CMK (cell line): ENCODE data around the gene ALOX15B.
A peak's percentile ranks its signal among the peaks of the same experiment; 100 is the strongest.

ENCODE experiments used
- DNase-seq: peaks from one replicate; pipeline ENCODE4 v3.0.0-alpha.2; 2010; ENCODE audit warnings: low read depth

The ALOX15B gene, protein sequence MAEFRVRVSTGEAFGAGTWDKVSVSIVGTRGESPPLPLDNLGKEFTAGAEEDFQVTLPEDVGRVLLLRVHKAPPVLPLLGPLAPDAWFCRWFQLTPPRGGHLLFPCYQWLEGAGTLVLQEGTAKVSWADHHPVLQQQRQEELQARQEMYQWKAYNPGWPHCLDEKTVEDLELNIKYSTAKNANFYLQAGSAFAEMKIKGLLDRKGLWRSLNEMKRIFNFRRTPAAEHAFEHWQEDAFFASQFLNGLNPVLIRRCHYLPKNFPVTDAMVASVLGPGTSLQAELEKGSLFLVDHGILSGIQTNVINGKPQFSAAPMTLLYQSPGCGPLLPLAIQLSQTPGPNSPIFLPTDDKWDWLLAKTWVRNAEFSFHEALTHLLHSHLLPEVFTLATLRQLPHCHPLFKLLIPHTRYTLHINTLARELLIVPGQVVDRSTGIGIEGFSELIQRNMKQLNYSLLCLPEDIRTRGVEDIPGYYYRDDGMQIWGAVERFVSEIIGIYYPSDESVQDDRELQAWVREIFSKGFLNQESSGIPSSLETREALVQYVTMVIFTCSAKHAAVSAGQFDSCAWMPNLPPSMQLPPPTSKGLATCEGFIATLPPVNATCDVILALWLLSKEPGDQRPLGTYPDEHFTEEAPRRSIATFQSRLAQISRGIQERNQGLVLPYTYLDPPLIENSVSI

DNA sequence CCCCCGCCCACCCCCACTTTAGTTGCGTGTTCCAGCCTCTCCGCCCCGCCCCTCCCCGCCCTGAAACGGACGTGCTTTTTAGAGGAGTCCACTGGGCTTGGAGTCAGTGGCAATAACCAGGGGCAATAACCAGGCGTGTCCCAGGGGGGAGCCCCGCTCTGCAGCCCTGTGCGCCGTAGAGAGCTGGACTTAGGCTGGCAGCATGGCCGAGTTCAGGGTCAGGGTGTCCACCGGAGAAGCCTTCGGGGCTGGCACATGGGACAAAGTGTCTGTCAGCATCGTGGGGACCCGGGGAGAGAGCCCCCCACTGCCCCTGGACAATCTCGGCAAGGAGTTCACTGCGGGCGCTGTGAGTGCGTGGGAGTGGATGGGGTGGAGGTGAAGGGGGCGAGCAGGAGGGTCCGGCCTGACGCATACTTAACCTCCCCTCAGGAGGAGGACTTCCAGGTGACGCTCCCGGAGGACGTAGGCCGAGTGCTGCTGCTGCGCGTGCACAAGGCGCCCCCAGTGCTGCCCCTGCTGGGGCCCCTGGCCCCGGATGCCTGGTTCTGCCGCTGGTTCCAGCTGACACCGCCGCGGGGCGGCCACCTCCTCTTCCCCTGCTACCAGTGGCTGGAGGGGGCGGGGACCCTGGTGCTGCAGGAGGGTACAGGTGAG is at the start of gene ALOX15B:
Gene ALOX15B, plus strand, starts transcription at position 106 of the 657 bp plus-strand sequence. Its CDS starts 97 bp downstream, at position 203.
- DNase-seq: no peak

DNA sequence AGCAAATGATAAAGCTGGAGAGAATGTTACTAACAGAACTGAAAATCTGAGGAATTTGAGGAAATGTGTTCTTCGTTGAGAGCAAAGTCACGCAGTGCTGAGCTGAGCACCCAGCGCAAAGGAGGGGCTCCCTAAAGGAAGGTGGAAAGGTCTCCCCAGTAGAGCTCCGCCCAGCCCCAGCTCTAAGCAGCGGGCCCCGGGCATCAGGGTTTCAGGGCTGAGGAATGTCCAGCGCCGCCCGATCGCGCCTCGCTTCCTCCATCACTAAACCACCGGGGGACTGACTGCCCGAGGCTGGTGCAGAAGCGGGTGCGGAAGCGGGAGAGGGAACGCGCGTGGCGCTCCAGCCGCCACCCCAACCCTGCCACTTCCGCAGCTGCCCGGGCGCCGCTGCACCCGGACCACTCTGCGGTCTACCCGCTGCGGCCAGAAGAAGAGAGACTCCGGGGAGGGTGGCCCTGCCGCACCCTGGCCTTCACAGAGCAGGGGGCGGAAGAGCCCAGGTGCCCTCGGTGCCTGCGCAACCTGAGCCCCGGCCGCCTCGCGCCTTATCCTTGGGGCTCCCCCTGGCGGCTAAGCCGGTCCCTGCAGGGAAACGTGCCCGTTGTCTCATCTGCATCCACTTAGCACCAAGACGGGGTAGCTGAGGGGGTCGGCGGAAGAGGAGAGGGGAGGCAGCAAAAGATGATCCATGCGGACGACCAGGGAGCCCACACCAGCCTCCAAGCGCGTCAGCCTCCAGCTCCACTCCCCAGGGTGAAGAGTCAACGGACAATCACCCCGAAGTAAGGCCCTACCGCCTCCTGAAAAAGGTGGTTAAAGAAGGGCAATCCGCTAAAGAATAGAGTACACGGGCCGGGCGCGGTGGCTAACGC is 48.8 kb upstream of the ALOX15B start:
- peak; percentile 58 for DNase-seq

DNA sequence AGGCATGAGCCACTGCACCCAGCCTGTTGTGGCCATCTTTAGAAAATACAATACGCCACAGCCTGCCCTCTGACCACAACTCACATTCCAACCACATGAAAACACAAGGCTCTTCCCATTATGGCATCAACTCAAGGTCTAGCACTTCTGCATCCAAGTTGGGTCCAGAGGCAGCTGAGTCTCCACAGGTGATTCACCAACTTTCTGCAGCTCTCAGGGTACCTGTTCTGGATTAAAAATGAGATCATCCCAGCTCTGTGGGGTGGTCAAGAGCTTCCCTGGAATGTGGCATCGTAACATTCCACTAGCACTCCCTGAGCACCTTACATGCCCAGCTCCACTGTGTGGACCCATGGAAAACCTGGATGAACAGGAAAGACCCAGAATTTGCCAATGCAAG is 46.3 kb upstream of the ALOX15B start:
- no peak for DNase-seq

DNA sequence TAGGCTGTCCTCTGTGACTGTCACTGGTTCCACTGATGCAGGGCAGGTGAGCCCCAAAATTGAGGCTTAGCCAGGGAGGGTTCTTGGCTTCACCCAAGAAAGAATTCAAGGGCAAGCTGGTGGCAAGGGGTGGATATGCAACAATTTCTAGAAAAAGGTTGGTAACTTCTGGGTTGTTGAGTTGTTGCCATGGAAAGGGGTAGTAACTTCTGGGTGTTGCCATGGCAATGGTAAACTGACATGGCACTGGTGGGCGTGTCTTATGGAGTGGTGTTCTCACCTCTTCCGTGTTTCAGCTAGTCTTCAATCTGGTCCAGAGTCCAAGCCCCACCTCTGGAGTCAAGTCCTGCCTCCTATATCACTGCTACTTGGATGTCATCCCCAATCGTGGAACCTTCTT is 45.9 kb upstream of the ALOX15B start:
- DNase-seq: no peak

DNA sequence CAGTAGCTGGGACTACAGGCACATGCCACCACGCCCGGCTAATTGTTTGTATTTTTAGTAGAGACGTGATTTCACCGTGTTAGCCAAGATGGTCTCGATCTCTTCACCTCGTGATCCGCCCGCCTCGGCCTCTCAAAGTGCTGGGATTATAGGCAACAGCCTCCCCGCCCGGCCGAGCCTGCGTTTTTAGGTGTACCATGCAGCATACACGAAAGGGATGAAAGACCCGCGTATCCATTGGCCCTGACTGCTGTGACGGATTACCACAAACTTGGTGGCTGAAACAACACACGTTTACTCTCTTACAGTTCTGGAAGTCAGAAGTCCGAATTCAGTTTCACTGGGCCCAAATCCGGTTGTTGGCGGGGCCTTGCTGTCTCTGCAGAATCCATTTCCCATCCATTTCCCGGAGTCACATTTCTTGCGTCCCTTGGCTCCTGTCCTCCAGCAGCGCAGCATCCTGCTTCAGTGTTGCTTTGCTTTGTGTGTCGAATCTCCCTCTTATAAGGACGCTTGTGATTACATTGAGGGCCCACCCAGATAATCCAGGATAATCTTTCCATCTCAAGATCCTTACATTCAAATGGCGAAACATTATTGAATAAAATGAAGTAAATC is 44.8 kb upstream of the ALOX15B start:
- DNase-seq: no peak

DNA sequence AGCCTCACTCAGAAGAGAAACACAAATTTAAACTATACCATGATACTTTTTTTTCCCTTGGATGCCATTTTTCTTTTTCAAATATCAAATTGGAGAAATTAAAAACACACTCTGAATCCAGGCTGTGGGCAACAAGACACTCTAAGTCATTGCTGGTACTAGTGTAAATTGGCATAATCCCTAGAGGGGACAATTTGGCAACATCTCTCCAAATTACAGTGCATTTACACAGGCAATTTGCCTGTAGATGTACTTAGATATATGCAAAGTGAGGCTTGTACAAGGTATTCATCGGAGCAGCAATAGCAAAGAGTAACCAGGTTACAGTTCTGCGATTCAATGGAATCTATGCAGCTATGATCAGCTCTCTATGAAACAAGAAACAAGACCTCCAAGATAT is 43.1 kb upstream of the ALOX15B start:
- DNase-seq: no peak

DNA sequence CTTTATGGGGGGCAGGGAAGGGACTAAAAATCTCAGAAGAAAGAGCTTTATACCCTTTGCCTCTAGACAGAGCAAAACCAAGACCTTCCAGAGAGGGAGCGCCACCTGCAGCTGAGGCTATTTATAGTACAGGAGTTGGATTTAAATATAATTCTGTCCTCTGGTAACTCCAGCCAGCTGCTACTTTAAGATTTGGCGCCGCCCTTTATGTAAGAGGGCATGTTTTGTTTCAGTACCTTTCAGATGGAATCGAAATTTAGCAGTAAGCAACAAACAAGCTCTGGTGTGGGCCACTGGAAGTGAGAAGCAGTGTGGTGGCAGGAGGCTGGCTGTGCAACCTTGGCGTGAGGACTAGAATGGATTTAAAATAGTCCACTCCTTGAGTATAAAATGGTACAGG is 41.7 kb upstream of the ALOX15B start:
- no peak for DNase-seq

DNA sequence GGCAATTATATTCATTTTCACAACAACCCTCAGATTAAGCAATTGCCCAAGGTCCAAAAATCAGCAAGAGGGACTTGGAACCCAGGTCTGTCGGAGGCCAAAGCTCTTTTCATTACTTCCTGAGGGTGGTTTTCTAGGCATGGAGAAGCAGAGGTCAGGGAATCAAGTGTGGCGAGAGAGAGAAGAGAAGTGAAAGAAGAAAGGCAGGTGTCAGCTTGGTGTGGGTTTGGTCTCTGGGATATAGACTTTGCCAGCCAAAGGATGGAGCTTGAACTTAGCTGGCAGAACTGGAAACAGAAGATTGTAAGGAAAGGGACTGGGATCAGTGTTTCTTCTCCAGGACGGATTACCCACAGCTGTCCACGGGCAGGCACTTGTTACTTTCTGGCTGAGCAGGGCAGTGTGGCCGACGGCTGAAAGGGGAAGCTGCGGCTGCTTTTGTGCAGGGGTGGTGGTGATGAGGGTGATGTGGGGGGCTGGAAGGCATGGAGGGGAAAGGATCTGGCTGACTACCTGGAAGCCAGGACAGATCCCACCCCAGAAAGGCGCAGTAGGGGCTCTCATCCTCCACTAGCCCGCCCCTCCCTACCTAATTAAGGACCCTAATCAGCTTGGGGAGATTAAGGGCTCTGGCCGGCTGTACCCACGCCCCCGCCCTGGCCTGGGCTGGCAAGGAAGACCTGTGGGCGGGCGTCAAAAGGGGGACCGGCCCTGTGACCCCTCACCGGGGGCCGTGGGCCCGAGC is 36.7 kb upstream of the ALOX15B start, which contains the start of gene GUCY2D:
Gene GUCY2D, plus strand, starts transcription at position 640 of the 745 bp plus-strand sequence. CDS start 433 bp downstream, outside the sequence.
- DNase-seq: no peak

DNA sequence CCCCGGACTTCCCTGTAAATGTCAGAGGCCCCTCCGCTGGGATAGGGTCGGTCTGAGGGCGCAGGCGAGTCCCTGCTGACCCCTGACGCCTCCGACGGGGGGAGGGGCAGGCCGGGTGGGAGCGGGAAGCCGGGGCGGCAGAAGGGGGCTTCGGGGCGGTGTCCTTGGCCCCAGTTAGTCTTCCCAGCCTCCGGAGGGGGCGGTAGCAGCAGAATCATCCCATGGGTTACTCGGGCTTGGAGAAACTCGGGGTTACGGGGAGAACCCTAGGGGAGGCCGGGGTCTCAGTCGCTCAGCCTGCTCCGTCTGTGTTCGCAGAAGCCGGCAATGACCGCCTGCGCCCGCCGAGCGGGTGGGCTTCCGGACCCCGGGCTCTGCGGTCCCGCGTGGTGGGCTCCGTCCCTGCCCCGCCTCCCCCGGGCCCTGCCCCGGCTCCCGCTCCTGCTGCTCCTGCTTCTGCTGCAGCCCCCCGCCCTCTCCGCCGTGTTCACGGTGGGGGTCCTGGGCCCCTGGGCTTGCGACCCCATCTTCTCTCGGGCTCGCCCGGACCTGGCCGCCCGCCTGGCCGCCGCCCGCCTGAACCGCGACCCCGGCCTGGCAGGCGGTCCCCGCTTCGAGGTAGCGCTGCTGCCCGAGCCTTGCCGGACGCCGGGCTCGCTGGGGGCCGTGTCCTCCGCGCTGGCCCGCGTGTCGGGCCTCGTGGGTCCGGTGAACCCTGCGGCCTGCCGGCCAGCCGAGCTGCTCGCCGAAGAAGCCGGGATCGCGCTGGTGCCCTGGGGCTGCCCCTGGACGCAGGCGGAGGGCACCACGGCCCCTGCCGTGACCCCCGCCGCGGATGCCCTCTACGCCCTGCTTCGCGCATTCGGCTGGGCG is 35.9 kb upstream of the ALOX15B start:
- no peak for DNase-seq

DNA sequence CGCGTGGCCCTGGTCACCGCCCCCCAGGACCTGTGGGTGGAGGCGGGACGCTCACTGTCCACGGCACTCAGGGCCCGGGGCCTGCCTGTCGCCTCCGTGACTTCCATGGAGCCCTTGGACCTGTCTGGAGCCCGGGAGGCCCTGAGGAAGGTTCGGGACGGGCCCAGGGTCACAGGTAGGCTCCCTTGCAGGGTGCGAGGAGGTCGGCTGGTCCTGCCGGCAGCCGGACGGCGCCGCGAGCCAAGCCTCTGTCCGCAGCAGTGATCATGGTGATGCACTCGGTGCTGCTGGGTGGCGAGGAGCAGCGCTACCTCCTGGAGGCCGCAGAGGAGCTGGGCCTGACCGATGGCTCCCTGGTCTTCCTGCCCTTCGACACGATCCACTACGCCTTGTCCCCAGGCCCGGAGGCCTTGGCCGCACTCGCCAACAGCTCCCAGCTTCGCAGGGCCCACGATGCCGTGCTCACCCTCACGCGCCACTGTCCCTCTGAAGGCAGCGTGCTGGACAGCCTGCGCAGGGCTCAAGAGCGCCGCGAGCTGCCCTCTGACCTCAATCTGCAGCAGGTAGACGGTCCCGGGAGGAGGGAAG is 35.2 kb upstream of the ALOX15B start:
- DNase-seq: no peak

DNA sequence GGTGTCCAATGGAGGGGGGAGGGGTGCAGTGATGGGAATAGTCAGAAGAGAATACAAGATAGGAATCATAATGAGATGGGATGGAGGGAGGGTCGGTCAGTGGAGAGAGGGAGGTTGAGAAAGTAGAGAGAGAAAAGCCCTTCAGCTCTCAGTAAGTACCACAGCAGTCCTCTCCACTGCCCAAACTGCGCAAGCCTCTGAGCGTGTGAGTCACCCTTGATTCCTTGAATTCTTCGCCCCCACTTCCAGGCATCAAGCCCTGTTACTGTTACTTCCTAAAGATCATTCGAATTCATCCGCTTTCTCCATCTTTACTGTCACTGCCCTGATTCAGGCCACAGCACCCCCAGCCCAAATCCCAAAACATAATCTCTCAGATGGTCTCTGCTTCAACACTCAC is 34.0 kb upstream of the ALOX15B start:
- DNase-seq: no peak

DNA sequence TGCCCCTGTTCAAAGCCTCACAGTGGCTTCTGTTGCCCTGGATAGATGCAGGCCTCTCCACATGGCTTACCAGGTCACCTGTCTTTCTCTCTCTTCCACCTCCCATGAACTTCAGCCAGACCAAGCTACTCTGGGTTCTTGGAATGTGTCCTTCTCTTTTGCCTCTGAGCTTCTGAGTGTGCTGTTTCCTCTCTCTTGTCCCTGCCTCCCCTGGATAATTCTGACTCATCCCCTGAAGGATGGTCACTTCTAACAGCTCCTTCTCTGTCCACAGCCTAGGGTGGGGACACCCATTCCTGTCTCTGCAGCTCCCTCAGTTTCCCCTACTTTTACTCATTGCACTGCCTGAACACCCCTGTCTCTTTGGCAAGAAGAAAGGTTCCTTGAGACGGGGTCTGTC is 33.5 kb upstream of the ALOX15B start:
- DNase-seq: no peak

DNA sequence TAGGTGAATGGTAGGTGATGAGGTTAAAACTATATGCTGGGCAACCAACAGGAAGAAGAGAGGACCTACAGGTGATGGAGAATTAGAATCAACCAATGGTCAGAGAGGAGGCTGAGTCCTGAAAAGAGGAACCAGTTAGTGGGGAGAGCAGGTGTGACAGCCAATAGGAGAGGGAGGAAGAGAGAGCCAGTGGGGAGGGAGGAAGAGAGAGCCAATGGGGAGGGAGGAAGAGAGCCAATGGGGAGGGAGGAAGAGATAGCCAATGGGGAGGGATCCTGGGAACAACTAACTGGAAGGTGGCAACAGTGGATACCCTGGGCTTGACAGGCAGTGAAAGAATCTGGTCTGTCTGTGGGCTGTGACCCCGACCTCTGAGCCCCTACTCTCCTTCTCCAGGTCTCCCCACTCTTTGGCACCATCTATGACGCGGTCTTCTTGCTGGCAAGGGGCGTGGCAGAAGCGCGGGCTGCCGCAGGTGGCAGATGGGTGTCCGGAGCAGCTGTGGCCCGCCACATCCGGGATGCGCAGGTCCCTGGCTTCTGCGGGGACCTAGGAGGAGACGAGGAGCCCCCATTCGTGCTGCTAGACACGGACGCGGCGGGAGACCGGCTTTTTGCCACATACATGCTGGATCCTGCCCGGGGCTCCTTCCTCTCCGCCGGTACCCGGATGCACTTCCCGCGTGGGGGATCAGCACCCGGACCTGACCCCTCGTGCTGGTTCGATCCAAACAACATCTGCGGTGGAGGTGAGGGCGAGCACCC is 32.7 kb upstream of the ALOX15B start:
- DNase-seq: no peak

DNA sequence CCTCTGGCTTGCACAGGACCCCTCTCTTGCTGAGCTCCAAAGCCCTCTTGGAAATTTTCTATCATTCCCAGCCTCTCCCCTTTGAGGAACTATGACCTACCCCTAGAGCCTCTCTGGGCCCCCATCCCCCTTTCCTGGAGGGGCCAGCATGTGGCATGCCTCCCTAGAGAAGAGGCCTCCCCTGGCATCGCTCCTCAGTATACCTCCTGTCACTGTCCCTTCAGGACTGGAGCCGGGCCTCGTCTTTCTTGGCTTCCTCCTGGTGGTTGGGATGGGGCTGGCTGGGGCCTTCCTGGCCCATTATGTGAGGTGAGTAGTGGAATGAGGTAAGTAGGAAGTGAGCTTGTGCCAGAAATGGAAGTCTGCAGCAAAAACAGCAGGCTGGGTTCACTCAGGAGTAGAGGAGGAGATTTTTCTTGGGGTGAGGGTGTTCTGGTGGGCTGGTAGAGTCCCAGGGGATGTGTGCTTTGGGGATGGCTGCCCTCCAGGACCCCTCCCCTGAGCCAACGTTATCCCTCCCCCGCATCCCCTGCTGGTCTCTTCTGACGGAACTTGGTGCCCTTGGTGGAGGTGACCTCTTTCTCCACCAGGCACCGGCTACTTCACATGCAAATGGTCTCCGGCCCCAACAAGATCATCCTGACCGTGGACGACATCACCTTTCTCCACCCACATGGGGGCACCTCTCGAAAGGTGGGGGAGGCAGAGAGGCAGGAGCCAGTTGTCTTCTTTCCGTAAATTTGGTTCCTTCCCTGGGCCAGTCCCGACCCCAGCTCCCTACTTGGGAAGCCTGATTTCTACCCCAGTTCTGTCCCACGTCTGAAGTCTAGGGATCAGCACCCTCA is 31.8 kb upstream of the ALOX15B start:
- no peak for DNase-seq

DNA sequence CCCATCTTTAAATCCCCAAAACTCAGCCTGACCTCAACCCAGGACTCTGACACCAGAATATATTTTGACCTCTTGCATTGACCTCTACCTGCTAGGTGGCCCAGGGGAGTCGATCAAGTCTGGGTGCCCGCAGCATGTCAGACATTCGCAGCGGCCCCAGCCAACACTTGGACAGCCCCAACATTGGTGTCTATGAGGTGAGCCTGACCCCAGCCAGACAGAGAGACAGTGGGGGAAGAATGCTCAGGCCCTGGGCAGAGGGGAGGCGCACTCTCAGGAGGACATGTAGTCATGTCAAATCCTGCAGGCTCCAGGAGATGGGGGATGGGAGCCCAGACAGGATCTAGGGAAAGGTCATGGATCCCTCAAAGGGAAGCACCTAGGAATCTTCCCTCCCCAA is 31.0 kb upstream of the ALOX15B start:
- no peak for DNase-seq

DNA sequence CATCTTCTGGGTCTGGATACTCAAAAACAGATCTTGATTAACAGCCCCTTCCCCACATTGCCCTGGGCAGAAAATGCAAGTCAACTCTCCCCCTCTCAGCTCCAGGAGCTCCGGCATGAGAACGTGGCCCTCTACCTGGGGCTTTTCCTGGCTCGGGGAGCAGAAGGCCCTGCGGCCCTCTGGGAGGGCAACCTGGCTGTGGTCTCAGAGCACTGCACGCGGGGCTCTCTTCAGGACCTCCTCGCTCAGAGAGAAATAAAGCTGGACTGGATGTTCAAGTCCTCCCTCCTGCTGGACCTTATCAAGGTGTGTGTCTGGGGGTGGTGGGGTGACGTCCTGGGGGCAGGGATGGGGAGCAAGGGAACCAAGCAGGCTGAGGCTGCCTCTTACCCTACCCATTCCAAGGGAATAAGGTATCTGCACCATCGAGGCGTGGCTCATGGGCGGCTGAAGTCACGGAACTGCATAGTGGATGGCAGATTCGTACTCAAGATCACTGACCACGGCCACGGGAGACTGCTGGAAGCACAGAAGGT is 26.7 kb upstream of the ALOX15B start:
- no peak for DNase-seq

DNA sequence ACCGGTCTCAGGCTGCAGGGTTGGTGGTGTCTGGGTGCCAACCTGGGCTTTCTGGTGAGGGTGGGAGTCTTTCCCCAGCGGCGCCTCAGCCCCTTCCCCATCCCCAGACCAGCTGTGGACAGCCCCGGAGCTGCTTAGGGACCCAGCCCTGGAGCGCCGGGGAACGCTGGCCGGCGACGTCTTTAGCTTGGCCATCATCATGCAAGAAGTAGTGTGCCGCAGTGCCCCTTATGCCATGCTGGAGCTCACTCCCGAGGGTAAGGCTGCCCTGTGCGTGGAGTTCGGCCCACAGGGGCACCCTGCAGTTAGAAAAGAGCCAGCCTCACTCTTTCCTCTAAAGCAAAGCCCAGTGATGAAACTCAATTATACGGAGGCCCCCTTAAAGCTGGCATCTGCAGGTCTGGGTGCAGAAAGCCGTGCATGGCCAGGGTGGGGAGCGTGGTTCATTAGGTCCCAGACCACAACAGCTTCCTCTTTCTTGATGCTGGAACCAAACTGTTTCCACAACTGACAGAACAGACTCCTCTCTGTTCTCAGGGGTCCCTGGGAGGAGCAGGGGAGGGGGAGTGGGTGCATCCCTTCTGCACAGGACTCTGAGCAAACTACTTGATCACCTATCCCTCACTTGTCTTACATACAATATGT is 25.7 kb upstream of the ALOX15B start:
- DNase-seq: no peak
